GM19452 (cell line): ENCODE measurements around the gene DYSF.

Experiments
- ATAC-seq: cut with Tn5 transposase; IDR thresholded peaks from one replicate; pipeline ENCODE4 v1.9.1; 2021; ENCODE audit not compliant: unreplicated experiment

Gene DYSF

DNA sequence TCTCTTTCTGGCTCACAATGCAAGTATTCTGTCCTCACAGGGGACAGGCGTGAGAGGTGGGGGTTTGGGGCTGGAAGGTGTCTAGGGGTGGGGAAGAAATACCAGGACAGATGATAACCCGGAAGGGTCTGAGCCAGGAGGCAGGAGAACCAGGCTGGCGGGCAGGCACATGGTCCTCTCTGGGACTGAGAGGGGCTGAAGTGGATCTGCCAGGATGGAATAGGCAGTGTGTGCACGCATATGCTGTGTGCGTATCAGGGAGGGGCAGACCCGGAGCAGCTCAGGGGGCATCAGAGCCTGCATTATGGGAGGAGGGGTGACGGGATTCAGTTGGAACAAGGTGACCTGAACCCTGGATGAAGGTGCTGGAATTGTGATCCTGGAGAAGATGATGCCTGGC is 157.3 kb downstream of the DYSF start:
- ATAC-seq: no peak

DNA sequence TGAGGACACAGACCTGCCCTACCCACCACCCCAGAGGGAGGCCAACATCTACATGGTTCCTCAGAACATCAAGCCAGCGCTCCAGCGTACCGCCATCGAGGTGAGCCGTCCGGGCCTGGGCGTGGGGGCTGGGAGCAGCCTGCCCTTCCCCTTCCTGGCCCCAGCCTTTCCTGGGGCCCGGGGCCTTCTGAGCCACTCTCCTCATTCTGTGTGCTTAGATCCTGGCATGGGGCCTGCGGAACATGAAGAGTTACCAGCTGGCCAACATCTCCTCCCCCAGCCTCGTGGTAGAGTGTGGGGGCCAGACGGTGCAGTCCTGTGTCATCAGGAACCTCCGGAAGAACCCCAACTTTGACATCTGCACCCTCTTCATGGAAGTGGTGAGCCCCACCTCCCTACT is 157.9 kb downstream of the DYSF start:
- no peak for ATAC-seq

DNA sequence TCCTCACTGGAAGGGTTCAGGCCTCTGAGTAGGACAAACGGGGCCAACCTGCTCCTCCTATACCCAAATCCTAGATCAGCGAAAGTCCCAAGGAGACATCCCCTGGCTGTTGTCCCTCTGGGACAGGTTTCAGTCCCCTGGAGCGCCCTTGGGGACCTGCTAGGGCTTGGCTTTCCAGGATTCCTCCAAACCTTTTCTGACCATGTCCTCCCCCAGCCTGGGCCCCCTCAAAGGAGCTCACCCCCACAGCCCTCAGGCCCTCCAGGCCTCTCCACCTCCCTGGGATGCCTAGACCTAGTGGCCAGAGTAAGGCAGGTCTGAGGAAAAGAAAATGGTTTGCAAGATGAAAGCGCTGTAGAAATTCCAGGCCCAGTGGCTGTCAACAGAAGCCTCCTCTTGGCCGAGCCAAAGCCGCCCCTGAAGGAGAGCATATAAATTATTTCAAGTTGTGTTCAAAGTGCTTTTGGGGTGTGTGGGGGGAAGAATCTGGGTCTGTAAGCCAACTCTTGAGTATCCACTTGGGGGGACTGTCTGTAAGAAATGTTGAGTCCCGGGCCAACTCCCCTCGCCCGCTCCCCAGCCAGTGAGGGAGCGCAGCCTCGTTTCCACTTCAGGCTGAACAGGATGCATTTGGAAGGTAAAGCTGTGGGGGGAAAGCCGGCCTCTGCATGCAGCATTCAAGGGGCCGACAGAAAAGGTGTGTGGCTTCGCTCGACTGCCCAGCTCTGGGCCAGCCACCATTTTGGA is 158.6 kb downstream of the DYSF start:
- no peak for ATAC-seq

DNA sequence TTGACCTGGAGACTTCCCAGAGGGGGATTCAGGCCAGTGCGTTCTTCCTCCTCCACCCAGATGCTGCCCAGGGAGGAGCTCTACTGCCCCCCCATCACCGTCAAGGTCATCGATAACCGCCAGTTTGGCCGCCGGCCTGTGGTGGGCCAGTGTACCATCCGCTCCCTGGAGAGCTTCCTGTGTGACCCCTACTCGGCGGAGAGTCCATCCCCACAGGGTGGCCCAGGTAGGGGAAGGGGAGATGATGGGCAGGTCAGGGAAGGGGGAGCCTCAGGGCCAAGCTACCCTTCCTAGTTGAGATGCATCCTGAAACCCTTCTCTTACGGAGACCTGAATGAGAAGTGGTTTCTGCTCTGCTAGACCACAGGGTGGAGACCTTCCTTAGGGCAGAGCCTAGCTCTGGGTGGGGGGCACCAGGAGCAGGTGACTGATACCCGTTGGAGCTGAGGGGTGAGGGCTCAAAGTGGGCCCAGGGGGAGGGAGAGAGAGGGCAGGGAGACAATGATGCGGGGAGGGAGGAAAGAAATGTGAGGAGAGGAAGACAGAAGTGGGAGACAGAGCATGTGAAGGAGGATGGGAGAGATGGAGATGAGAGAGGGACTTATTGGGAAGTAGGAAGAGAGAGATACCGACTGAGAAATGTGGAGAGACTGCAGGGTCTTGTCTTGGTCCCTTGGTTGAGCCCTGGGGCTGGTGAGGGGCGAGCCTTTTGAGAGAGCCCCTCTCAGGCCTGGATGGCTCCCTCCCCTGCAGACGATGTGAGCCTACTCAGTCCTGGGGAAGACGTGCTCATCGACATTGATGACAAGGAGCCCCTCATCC is 159.4 kb downstream of the DYSF start:
- no peak for ATAC-seq

DNA sequence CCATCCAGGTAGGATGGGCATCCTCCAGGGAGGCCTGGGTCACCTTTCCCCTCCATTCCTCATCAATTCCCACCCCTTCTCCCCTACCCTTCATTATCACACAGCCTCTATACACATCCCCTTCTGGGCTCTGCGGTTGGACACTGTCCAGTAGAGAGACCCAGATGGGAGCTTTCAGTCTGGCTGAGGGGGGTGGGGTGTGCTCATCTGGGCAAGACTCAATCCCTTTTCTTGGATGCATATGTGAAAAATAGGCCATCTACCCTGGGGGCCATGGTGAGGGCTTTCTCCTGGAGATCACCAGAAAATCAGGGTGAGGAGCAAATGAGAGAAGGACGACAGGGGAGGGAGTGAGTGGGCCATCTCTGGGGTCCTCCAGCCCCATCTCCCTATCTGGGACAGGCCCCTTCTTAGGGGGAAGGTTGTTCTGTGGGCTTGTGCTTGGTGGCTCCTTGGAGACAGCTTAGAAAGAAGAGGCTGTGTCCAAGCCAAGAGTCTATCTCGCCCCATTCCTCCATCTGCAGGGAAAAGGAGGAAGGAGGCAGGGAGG is 160.1 kb downstream of the DYSF start:
- no peak for ATAC-seq

DNA sequence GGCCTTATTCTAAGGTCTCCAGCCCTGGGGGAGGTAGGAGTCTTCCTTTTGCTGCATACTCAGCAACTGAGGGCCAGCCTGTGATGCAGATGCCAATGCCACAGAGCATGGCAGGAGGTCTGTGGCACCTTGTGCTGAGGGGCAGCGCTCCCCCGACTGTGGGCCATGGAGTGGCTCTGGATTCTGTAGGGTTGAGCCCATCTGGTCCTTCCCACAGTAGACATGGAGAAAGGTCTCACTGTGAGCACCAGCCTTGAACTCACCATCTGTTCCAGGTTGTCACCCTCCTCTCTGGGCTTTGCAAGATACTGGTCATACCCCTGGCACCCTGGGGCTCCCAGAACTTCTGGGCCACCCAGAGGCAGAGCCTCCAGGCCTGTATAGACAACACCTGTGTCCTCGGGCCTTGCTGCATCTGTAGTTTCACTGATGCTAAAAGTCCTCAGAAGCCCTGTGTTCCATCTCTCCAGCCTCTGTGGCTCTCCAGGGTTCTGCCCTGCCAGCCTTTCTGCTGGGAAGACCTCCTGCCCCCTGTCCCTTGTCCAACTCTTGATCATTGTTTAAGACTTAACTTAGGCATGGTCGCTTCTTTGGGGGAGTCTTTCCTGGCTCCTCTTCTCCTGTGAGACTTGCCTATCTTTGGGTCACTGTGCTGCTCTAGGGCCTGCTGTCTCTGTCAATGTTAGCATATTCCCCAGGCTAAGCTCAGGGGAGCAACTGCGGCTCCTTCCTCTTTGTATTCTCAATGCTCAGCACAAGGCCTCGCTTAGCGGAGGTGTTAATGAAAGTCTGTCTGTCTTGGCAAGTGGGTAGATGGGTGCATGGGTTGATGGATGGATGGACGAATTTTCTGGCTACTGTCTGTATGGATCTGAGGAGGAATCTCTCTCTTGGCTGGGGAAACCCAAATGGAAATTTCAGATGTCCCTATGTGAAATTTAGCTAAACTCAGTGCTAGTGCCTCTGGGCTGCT is 160.9 kb downstream of the DYSF start:
- ATAC-seq: no peak

DNA sequence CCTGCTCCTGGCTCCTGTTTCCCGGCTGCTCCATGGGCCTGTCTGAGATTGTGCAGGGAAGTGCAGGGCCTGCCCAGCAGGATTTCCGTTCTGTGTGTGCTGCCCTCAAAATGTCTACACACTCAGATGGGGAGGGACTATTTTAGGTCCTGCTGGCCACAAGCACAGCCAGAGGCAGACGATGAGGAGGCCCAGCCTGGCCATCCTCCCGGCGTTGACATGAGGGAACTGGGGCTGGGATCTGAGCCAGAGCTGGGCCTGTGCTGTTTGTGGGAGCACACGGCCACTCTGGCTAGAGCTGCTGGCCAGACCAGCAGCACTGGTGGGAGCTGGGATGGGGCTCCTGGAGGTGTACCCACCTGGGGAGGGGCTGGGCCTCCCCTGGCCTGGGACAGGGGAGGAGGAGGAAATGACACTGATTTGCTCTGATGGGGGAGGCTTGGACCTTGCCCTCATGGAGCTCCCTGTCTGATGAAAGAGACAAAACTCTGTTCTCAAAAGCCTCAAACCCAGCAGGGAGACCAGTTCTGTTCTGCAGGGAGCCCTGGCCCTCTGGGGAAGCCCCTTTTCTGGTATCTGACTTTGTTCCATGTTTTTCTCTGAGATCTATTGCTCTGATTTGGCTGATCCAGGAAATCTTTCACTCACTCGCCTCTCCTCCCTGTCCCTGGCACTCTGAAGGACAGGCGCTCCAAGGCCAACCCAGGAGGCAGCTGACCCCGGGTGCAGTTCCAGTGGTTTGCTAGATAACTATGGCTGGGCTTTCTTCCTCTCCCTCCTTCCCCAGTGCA is 161.8 kb downstream of the DYSF start:
- ATAC-seq: no peak

DNA sequence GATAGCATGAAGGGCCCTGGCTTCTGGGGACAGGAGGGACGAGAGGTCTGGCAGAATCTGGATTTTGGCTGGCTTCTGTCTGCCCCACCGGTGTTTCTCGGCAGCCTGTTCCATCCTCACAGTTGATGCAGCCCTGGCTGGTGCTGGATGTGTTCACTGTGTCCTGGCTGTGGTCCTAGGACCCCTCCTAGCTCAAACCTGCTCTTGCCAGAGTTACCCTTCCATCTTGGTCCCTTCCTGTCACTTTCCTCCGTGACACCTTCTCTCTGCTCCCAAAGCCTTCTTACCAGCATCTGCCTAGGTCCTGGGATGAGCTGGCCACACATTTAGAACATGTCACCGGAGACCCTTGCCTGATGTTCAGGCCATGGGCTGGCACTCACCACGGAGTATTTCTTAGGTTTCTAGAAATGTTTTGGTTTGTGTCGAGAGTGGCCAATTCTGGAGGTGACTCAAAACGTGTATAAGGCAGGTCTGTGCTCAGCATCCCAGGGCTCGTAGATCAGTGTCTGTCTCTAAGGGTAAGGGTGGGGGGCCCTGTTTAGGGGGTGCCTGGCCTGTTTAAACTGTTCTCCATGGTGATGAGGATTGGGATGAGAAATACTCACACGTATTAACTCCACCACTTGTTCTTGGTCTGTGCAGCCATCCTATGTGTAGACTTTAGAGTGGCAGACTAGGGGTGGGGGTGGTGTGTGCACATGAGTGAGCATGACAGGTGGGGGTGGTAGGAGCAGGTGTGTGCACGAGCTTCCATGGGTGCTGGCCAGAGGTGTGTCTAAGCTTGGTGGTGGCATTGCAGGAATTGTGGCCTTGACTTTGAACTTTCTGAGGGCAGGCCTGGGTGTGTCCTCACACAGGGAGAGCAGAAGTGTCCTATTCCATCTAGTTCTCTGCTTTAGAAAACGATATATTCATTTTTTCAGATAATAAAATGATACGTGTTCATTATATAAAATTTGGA is 162.7 kb downstream of the DYSF start:
- ATAC-seq: no peak

DNA sequence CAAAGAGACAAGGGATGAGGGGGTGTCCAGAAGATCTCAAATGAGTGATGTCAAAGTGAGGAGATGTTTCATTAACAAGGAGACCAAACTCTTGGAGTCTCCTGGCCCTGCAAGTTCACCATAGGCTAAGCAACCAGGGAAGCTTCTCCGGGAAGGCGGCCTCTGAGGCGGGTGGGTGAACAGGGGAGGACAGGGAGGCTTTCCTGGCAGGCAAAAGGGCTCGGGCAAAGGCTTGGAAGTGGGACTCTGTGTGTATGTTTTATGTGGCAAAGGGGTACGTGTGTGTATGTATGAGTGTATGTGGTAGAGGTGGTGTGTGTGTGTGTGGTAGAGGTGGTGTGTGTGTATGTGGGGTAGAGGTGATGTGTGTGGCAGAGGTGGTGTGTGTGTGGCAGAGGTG is 163.9 kb downstream of the DYSF start:
- ATAC-seq: no peak

DNA sequence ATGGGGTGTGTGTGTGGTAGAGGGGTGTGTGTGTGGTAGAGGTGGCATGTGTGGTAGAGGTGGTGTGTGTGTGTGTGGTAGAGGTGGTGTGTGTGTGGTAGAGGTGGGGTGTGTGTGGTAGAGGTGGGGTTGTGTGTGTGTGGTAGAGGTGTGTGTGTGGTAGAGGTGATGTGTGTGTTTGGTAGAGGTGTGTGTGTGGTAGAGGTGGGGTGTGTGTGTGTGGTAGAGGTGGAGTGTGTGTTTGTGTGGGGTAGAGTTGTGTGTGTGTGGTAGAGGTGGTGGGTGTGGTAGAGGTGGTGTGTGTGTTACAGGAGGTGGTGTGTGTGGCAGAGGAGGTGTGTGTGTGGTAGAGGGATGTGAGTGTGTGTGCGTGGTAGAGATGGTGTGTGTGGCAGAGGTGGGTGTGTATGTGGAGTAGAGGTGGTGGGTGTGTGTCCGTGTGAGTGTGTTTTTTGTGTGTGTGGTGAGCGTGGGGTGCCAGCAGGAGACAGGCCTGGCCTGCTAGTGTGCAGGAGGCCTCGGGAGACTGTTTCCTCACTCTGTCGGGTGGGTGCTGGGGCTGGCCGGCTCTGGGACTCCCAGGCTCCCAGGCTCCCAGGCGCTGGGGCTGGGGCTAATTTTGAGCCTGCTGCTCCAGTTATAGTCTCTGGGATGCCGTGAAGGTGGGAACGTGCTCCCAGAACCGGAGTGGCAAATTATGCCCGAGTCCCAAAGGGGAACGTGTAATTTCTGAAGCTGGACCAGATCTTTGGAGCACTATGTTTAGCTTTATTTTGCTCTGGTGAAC is 165.2 kb downstream of the DYSF start:
- no peak for ATAC-seq

DNA sequence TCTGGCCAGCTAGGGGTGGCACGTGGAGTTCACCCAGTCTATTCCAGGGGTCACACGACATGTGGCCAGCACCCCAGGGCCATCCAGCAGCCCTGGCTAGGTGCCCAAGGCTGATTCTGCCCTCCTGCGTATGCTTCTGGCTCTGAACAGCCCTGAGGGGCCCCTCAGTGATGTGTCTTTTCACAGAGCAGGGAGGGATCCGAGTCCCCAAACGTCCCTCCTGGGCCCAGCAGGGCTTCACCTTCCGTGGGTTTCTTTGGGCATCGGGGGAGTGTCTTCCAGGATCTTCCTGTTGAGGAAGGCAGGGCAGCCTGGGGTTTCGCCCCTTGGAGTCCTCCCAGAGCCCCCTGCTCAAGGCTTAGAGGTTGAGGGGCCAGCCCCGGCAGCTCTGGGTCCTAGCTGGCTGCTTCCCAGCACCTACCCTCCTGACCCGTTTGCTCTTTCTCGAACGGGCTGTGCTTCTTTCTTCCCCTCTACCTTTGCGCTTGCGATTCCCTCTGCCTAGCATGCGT is 165.9 kb downstream of the DYSF start:
- ATAC-seq: no peak

DNA sequence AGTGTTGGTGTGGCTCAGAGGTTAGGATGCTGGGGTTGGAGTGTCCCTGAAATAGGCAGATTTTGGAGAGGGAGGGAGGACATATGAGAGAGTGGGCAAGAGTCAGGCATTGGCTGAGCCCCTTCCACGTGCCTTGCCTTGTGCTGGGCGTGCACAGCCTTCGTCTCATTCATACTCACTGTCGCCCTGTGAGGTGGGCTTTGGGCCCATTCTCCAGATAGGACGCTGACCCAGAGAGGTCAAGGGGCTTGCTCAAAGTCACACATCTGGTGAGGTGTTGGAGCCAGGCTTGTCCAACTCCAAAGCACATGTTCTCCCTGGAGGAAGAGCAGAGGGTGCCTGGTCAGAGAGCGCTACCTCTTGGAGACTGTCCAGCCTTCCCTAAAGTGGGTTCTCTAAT is 166.8 kb downstream of the DYSF start:
- ATAC-seq: no peak

DNA sequence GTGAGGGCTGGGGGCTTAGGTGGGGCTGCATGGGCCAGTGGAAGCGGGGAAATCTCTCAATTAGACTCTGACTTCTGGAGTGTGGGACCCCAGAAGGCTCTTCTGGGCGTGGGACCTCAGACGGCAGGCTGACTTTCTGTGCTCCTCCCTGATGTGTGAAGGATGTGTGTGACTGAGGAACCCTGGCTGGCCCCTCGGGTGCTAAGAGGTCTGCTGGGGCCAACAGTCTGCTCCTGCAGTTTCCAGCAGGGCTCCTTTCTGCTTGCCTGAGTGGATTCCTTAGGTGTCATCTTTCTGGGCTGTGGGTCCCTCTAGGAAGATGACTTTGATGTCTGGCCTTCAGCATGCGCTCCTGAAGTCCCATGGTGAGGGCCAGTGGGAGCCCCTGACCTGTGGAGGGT is 167.5 kb downstream of the DYSF start:
- ATAC-seq: no peak

DNA sequence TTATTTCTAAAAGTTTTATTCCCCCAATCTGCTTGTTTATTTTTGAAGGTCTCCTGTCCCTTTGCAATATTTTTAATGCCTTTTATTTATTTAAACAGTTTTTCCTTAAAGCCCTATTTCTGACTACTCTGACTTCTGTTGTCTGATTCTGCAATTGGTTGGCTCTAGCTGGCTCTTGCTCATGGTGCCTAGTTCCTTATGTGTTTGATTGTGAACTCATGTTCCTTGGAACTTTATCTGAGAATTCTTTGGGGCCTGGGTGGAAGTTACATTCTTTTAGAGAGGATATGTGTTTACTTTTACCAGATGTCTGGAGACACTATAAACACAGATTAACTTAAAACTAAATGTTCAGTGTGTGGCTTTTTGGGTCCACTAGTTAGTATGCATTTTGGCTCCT is 175.9 kb downstream of the DYSF start:
- ATAC-seq: no peak

DNA sequence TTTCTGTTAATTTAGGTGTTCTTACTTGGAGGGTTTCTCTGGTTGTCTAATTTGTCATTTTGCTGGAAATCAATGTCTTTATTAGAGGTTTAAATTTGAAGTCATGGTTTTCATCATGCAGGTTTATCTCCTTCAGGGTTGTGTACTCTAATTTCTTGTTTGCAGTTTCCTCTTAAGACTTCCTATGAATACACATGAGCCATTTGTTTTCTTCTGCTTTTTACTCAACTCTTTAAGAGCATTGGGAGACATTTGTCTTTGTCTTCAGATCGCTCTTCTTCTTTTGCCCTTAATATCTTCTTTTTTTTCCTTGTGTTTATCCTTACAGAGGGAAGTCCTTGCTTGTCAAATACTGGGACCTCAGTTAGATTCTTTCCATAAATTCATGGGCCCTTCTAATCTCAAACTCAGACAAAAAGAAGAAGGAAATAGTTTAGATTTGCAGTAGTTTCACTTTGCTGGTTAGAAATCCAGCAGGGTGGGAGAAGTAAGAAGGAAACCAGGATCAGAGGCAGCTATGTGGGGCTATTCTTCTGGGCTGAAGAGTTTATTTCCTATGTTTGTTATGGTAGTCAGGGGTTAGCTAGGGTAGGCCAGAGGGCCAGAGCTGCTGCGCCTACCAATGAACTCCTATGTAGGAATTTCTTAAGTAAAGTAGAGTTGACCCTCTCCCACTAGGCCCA is 176.6 kb downstream of the DYSF start:
- no peak for ATAC-seq

DNA sequence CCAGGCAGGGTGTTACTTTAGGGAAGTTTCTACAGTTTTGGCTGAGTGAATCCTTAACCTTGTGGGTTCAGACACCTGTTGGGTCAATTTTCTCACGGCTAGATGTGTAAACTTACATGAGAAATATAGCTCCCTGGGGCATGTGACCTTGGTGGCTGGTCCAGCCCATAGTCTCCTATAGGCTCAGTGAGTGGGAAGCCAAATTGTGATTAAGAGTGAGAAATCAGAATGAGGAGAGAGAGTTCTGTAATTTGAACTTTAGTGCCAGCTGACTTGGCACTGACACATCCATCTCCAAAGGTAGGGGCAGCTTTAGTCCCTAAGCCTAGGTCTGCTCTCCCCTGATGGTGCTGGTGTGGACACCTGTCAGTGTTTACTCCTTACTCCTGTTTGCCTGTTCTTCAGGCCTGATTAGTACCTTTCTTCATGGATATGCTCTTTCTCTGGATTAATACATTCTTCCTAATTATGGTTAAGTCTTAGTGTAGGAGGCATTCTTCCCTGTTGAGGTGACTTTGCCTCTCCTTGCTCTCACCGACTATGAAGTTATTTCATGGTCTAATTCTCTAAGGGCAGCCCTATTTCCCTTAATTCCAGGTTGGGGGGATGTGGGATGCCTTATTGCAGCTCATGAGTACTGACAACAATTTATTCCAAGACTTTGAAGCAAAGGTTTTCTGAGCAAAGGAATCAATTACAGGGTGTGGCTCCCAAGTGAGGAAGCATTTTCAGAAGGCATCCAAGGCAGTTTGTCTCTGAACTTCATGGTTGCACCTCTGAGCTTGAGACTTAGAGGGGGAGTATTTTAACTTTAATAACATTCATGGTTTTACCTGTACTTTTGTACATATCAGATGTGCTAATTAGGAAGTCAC is 177.3 kb downstream of the DYSF start:
- peak; percentile 58 for ATAC-seq
